ENCODE results near the gene MSANTD1.

Gene MSANTD1

DNA sequence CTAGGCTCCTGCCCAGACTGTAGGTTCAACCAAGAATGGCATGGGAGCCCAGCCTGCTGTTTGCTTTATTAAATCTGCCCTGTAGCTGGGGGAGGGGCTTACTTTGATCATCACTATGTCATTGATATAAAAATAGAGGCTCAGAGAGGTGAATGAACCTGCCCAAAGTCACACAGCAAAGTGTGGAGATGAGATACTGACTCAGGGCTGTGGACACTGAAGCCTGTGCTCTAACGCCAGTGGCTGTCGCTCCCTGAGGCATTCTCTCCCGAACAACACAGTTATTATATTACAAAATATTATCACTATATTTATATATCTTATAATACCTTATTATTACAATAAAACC, 3.5 kb downstream of the MSANTD1 start:
- DNase-seq (ENCODE audit: extremely low read depth, low read depth): no peak
- TF ChIP-seq, protein P1, sequence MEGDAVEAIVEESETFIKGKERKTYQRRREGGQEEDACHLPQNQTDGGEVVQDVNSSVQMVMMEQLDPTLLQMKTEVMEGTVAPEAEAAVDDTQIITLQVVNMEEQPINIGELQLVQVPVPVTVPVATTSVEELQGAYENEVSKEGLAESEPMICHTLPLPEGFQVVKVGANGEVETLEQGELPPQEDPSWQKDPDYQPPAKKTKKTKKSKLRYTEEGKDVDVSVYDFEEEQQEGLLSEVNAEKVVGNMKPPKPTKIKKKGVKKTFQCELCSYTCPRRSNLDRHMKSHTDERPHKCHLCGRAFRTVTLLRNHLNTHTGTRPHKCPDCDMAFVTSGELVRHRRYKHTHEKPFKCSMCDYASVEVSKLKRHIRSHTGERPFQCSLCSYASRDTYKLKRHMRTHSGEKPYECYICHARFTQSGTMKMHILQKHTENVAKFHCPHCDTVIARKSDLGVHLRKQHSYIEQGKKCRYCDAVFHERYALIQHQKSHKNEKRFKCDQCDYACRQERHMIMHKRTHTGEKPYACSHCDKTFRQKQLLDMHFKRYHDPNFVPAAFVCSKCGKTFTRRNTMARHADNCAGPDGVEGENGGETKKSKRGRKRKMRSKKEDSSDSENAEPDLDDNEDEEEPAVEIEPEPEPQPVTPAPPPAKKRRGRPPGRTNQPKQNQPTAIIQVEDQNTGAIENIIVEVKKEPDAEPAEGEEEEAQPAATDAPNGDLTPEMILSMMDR (IDR thresholded peaks at IDR 0.05; ENCODE audit: low read depth, low read length, missing control alignments): no peak
- no peak overlapping the region for H3K4me3 ChIP-seq (replicated peaks; ENCODE audit: low read depth, low read length)

DNA sequence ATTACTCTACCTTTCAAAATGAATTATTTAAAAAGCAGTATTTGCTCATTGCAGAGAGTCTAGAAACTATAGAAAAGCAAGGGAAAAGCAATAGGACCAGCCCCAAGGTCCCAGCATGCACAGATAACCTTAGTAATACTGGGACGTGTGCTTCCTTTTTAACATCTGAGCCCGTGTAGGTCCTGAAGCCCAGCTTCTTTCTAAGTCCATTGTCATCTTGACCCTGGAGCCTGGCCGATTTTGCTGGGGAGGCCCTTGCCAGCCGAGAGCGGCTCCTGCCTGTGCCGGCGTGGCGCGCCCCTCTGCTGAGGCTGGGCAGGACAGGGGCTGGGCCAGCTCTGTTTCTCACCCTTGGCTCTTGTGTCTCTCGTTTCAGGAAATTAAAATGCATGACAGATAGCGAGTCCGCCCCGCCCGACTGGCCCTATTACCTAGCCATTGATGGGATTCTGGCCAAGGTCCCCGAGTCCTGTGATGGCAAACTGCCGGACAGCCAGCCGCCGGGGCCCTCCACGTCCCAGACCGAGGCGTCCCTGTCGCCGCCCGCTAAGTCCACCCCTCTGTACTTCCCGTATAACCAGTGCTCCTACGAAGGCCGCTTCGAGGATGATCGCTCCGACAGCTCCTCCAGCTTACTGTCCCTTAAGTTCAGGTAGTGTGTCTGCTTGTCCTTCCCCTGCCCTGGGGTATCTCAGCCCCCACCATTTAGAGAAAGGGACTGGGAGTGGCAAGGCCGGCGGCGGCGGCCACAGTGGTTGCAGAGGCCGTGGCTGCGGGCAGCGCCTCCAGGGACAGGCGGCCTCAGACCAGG, 4.1 kb downstream of the MSANTD1 start:
- no peak overlapping the region for H3K4me3 ChIP-seq (replicated peaks; ENCODE audit: low read depth, low read length)
- TF ChIP-seq, protein P1 (IDR thresholded peaks at IDR 0.05; ENCODE audit: low read depth, low read length, missing control alignments): no peak
- no peak for DNase-seq (ENCODE audit: extremely low read depth, low read depth)

DNA sequence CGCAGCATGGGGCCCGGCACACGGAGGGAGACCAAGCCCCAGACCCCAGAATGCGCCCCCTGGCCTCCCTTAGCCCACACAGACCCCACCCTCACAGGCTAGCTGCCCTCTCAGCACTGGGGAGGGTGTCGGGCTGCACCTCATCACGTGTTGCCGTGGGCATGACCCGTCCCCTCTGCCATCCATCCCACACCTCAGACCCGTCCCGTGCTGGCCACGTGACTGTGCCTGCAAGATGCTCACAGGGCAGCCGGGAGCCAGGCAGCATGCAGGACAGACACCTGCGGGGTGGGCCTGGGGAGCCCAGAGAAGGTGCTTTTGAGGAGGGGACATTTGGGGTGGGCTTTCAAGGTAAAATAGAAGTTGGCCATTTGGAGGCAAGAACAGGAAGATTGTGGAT, 4.8 kb downstream of the MSANTD1 start:
- DNase-seq (ENCODE audit: extremely low read depth, low read depth): no peak
- TF ChIP-seq, protein P1 (IDR thresholded peaks at IDR 0.05; ENCODE audit: low read depth, low read length, missing control alignments): no peak

DNA sequence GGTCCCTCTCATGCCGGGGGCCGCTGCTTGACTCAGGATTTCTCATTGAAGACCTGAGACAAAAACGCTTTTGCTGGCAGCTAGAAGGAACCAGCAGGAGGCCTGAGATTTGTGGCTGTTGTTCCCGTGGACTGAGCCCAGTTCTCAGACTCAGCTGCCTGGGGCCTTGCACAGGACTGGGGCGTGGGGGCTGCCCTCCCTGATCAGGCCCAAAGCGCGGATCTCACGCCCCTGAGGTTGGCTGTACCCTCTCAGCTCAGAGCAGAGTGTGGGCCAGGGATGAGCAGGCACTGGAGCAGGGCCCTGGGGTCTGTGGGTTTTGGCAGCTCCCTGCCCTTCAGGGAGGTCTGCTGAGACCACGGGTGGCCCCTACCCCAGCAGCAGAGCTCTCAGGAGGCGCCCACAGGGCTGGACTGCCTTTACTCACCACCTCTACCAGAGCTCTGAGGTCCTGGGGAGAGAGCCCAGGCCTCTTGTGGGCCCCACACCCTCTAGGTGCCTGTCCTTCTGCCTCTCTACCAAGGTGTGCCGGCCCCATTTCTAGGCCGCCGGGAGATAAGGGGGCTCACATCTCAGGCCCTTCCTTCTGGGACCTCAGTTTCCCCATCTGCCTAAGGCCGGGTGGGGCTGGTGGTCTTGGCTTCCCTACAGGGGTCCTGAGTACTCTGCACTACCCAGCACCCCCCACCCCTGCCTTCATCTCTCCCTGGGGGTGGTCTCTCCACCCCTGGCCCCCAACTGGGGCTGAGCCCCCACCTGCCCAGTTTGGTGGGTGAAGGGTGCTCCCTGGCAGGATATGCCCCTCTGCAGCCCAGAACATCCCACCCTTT, 5.6 kb downstream of the MSANTD1 start:
- no peak for DNase-seq (ENCODE audit: extremely low read depth, low read depth)
- no peak overlapping the region for H3K4me3 ChIP-seq (replicated peaks; ENCODE audit: low read depth, low read length)
- TF ChIP-seq, protein P1 (IDR thresholded peaks at IDR 0.05; ENCODE audit: low read depth, low read length, missing control alignments): no peak

More for the DNA sequence above, 4.8 kb downstream of the MSANTD1 start:
- no peak overlapping the region for H3K4me3 ChIP-seq (replicated peaks; ENCODE audit: low read depth, low read length)

DNA sequence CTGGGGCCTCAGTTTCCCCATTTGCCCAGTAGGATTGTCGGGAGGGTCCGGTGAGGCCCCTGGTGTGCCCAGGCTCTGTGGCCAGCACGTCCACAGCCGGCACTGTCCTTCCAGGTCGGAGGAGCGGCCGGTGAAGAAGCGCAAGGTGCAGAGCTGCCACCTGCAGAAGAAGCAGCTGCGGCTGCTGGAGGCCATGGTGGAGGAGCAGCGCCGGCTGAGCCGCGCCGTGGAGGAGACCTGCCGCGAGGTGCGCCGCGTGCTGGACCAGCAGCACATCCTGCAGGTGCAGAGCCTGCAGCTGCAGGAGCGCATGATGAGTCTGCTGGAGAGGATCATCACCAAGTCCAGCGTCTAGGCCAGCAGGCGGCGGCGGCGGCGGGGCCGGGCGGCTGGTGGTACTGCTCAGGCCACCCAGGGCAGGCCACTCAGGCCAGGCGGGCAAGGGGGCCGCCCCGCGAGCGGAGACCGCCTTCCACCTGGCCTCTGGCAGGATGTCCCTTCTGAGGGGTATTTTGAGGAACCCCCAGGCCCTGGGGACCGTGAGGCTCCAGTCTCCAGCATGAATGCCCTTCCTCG, 6.7 kb downstream of the MSANTD1 start:
- H3K4me3 ChIP-seq (replicated peaks; ENCODE audit: low read depth, low read length): no peak overlapping the region
- TF ChIP-seq, protein P1 (IDR thresholded peaks at IDR 0.05; ENCODE audit: low read depth, low read length, missing control alignments): no peak
- no peak for DNase-seq (ENCODE audit: extremely low read depth, low read depth)

DNA sequence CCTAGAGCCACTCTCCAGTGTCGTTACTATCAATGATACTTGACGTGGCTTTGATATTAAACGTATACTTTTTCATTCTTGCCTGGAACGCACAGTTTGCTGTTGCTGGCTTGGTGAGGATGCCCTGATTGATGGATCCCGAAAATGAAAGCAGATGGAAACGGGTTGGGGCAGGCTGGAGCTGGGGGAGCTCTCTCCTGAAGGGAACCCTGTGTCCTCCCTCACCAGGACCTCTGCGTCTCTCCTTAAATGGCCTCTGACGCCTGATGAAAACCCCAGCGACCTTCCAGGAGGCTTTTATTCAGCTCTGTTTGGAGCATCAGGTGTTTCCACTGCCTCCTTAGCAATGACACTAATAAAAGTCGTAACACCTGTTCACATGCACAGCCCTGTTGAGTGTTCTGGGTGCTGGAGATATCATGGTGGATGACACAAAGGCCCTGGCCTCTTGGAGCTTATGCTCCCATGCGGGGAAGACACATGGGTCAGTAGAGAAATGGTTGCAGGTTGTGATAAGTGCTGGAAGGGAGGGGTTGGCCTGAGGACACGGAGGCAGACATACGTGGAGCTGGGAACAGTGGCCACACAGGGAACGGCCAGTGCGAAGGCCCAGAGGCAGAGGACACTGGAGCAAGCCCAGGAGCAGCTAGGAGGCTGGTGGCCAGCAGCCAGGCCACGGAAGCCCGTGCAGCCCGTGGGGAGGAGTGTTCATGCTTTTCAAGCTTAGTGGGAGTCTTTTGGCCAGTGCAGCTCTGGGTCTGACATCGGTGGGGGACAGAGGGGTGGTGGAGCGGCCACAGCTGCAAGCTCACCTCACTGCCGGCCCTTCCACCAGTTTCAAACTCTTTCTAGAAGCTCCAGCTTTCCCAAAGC, 7.5 kb downstream of the MSANTD1 start:
- TF ChIP-seq, protein P1 (IDR thresholded peaks at IDR 0.05; ENCODE audit: low read depth, low read length, missing control alignments): no peak
- no peak overlapping the region for H3K4me3 ChIP-seq (replicated peaks; ENCODE audit: low read depth, low read length)
- DNase-seq (ENCODE audit: extremely low read depth, low read depth): no peak

Measured in HFF-Myc (cell line).